CD4-positive, alpha-beta T cell treated with Interleukin-4 for 1 hour (primary cell): ENCODE data around the gene YWHAG.
A peak's percentile ranks its signal among the peaks of the same experiment; 100 is the strongest.
"Not testable (repeated sequence)": the region's sequence is repeated elsewhere in the genome, so short reads cannot be mapped to it uniquely, and the experiment has no call there.

Experiments
- DNase-seq, 2 donors: peaks; one replicate each; pipeline ENCODE4 v3.0.0-alpha.2; 2020 to 2022

The YWHAG gene

GRCh38 chr7:76292911-76293310 lies 65.9 kb downstream of the YWHAG start:
- DNase-seq: not testable (repeated sequence)

- DNase-seq: no peak
These were observed 66.6 kb downstream of the YWHAG start for GRCh38 chr7:76292213-76292573.

- DNase-seq: peak; percentile 84 to 86
These were observed 67.2 kb downstream of the YWHAG start for GRCh38 chr7:76291351-76292212.

- not testable (repeated sequence) for DNase-seq
These were observed 67.9 kb downstream of the YWHAG start for GRCh38 chr7:76290847-76291350.

GRCh38 chr7:76286842-76287403 lies 71.9 kb downstream of the YWHAG start:
- DNase-seq: no peak

- no peak for DNase-seq
These were observed 73.0 kb downstream of the YWHAG start for GRCh38 chr7:76285604-76286374.

GRCh38 chr7:76283254-76284159 lies 75.3 kb downstream of the YWHAG start:
- DNase-seq: no peak

GRCh38 chr7:76282344-76283253 lies 76.2 kb downstream of the YWHAG start:
- DNase-seq: no peak

- DNase-seq: no peak
These were observed 77.0 kb downstream of the YWHAG start for GRCh38 chr7:76281706-76282343.

- no peak for DNase-seq
These were observed 77.6 kb downstream of the YWHAG start for GRCh38 chr7:76281006-76281705.

GRCh38 chr7:76280408-76280807 lies 78.4 kb downstream of the YWHAG start:
- DNase-seq: no peak

- DNase-seq: no peak
These were observed 80.3 kb downstream of the YWHAG start for GRCh38 chr7:76278540-76278939.
